HG02938 (cell line): ENCODE results near the gene PRTG.
"Not testable (repeated sequence)": the region's sequence is repeated elsewhere in the genome, so short reads cannot be mapped to it uniquely, and the experiment has no call there.

Experiments
- ATAC-seq: cut with Tn5 transposase; IDR thresholded peaks from one replicate; pipeline ENCODE4 v1.9.1; 2021; ENCODE audit warnings: mild to moderate bottlenecking, moderate library complexity; ENCODE audit not compliant: unreplicated experiment

Gene PRTG

DNA sequence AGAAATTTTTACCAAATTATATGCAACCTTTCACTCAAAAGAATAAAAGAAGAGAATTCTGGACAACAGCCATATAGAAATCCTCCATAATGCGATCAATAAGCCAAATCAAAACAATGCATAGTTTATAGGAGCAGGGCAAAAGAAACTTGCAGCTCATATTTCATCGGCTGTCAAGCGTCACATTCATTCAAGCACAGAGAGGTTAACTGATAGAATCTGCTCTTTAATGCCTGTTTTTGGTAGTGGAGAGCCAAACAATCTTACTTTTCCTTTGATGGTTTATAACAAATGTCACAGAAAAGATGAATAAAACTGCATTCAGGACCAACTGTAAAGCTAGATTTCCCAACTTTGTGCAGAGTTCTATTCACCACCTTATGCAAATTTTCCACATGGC is 35.4 kb downstream of the PRTG start:
- ATAC-seq: no peak

DNA sequence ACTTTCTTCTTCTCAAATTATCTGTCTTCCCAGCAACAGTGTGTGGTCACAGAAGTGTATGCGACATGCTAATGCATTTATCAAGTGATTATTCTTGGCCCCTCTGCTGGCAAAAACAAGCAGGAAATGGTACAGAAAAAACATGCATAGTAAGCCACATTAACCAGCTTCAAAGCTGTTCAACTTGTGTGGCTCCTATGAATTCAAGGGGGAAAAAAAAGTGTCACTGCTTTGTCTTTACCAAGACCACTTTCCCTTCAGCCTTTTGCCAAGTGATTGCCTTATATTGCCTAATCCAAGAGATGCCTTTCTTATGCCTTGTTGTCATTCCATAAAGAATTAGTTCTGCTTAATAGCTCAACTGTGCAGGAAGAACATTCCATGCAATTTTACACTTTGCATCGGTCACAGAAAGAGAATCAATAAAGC is 39.1 kb downstream of the PRTG start:
- no peak for ATAC-seq

GRCh38 chr15:55700876-55701275 is 42.1 kb downstream of the PRTG start:
- no peak for ATAC-seq

GRCh38 chr15:55698653-55699052 is 44.3 kb downstream of the PRTG start:
- no peak for ATAC-seq

DNA sequence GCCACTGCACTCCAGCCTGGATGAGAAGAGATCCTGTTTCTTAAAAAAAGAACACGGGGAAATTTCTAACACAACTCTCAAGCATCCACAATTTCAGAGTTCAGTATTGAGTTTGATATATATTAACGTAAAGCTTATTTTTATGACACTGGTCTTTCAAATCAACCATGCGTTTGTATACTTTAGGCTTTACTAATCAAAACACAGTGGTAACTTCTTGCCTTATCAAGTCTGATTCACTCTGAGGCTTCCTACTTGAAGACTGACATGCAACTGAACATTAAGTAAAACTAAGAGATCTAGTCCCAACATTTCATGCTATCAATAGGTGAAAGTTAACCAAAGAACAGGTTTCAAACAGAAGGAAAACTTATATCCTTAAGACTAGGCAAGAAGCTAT is 46.7 kb downstream of the PRTG start:
- ATAC-seq: no peak

DNA sequence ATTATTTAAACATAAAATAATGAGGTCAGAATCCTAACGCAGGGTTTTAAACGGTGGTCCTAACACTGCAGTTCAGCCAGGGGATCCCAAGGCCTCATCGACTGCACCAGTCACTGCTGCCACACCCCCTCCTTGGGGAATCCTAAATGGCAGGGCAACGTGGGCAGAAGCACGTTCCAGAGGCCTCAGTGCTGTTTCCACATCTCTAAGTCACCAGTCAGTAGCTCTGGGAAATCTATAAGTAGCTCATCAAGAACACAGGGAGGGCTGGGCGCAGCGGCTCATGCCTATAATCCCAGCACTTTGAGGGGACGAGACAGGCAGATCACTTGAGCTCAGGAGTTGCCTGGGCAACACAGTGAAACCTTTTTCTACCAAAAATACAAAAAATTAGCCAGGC is 47.5 kb downstream of the PRTG start:
- ATAC-seq: no peak

DNA sequence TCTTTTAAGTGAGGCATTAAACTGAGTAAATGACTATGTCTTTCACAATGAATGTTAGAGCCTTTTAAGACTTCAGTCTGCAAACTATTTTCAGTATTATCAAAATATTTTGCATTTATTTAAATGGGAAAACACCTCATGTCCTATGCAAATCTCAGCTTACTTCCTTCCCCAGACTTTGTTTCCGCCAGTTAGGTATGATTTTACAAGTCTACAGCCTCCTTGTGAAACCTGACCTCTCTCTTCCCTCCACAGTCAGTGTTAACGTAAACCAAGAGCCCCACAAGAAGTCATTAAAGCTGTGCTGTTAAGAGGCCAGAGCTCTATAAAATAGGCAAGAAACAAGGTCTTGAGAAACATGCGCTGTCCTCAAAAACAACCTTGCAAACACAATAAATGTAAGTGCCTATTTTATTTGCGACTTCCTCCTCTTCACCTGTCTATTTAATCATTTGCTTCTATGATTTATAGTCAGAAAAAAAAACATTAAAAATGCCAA is 48.3 kb downstream of the PRTG start:
- peak; percentile 97 for ATAC-seq

DNA sequence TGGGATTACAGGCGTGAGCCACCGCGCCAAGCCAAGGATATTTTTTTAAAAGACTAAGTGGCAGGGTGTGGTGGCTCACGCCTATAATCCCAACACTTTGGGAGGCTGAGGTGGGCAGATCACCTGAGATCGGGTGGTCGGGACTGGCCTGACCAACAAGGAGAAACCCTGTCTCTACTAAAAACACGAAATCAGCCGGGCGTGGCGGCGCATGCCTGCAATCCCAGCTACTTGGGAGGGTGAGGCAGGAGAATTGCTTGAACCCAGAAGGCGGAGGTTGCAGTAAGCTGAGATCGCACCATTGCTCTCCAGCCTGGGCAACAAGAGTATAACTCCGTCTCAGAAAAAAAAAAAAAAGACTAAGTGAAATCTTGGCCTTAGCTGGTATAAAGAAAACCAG is 49.8 kb downstream of the PRTG start:
- ATAC-seq: not testable (repeated sequence)

- ATAC-seq: no peak
Observed at GRCh38 chr15:55687792-55688191, 55.2 kb downstream of the PRTG start.

DNA sequence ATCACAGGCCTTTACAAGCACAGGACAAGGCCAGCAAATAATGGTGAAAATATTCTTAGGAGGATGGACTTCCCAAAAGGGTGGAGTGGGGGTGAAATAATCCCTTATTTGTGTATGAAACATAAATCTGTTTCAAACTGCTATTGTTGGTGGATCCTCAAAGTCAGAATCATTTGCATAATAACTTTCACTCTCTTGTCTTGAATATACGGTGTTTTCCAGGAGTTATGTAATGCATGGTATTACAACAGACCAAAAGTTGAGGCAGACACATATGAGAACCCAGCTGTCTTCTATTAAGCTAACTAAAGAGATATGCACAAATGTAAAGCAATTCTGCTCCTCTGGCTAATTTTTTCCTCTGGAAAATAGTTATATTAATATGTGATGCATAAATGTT is 57.7 kb downstream of the PRTG start:
- ATAC-seq: peak; percentile 79

GRCh38 chr15:55683376-55683775 is 59.6 kb downstream of the PRTG start:
- ATAC-seq: no peak

DNA sequence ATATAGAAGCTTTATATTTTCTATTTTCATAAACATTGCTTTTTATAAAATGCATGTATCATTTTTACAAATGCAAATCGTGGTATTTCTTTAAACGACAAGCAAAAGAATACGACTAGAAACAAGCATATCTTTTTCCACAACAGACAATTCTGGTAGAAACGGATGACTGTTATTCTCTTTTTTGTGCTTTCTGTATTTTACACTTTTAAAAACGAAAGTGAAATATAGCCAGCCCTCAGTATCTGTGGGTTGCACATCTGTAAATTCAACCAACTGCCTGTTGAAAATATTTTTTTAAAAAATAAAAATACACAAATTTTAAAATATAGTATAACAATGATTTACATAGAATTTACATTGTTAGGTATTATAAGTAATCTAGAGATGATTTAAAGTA is 61.3 kb downstream of the PRTG start:
- ATAC-seq: no peak

DNA sequence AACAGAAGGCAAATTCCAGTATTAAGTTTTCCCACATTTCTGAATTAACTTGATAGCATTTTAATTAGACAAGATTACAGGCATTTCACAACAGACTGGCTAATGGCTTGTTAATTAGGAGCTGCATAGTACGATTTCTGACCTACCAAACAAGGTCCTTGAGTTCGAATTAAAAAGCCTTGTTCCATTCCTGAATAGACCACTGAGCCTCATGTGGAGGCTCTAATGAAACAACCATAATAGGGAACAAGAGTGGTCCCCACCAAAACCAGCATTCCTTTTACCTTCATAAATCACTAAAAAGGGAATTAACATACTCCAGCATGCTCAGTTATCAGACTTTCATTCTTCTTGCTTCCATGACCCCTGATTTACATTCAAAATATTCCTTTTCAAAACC is 66.4 kb downstream of the PRTG start:
- no peak for ATAC-seq

DNA sequence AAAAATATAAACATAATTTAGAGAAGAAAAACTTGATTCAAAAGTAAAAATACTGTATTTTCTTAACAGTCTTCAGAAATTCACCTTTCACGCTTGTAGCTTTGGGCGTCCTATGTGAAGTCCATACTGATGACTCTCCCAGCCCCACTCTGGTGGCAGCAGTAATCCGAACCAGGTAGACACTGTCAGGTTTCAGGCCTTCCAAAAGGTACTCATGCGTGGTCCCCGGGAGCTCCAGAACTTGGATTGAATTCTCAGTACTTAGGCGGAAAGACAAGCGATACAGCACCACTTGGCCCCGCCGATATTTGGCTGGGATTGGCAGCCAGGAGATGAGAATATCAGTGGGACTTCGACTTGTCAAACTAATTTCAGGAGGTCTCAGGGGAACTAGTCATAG is 69.7 kb downstream of the PRTG start:
- no peak for ATAC-seq

DNA sequence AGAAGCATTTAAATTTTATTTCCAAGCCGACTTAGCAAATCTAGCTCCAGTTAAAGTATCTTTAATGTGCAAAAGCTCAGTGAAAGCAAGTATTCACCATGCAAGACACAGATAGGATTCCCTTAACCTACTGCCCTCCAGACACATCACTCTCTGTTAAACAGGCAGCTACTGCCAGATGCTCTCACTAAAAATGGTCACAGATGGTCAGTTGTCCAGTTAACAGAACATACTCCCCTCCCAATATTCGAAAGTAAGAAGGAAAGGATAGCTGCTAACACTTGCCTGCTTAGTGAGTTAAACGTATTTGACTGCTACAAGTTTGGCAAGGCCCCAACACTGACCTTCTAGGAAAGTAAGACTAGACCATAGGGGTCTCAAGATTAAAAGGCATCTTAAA is 73.7 kb downstream of the PRTG start:
- ATAC-seq: no peak

DNA sequence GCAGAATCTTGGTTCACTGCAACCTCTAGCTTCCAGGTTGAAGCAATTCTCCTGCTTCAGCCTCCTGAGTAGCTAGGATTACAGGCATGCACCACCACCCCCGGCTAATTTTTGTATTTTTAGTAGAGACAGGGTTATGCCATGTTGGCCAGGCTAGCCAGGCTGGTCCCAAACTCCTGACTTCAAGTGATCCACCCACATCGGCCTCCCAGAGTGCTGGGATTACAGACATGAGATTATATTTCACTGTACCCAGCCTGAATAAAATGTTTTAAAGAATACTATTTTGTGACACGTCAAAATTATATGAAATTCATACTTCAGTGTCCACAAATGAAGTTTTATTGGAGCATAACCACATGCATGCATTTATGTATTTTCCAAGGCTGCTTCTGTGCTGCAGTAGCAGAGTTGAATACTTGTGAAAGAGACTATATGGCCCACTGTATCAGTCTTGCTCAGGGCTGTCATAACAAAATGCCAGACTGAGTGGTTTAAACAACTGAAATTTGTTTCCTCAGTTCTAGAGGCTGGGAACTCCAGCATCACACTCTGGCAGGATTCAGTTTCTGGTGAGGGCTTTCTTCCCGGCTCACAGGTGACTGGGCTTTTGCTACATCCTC is 77.2 kb downstream of the PRTG start:
- no peak for ATAC-seq

- no peak for ATAC-seq
Observed at GRCh38 chr15:55661428-55661827, 81.5 kb downstream of the PRTG start.

DNA sequence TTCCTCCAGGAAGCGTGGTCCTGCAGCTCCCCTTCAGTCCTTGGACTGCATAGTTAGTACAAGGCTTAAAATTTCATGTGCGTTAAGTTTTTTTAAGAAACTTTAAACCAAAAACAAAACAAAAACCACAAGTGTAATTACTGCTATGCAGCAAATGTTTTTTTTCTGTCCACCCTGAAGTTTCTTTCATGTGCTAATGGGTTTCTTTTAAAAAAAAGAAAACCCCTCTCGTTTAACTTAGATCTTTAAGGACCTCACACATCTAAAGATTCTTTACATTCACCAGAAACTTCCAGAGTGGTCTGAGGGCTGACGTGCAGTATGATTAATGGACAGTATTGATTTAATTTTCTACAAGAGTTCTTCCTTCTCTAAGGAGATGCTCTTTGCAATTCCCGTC is 82.8 kb downstream of the PRTG start:
- ATAC-seq: no peak

GRCh38 chr15:55659481-55659880 is 83.5 kb downstream of the PRTG start:
- no peak for ATAC-seq

- ATAC-seq: no peak
Observed at GRCh38 chr15:55658886-55659285, 84.1 kb downstream of the PRTG start.

GRCh38 chr15:55654561-55655031 is 88.4 kb downstream of the PRTG start:
- no peak for ATAC-seq

DNA sequence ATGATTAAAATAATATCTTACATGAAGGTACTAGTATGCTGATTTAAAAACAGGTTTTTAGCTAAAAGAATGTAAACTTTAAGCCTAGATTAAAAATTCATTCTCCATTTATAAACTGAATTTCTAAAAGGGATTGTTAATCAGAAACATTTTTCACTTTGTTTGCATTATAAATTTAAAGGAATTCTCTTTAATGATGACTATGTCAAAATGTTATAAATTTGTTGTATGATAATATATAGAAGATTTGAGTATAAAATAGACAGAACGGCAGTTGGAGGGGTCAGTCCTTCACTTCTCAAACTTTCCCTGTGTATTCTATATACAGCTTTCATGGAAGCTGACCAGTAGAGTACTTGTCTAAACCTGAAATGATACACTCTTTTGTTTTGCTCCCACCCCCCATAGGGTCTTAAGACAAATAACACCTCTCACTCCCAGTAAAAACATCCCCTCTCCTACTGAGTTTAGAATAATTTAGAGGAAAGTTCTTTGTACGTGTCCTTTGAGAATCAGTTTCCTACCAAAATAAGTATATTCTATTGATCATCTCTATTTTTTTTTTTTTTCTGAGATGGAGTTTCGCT is 90.0 kb downstream of the PRTG start:
- no peak for ATAC-seq

DNA sequence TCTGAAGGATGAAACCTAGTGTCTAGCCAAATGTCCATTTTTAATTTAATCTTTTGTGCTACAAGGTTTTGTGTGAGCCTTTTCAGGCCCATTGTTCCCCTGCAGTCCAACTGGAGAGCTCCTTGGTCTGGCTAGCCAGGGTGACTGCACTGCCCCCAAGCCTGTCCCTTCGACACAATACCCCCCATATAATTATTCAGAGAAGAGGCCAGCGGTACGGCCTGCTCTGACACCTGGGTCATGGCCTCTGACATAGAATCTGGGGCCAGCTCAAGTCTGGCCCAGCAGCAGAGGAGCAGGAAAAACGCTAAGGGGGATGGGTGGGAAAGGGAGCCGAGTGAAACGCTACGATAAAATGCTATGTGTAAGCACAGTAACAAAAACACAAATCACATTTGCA is 90.6 kb downstream of the PRTG start:
- ATAC-seq: no peak
